Measurements from ENCODE around the gene MKX.

DNA sequence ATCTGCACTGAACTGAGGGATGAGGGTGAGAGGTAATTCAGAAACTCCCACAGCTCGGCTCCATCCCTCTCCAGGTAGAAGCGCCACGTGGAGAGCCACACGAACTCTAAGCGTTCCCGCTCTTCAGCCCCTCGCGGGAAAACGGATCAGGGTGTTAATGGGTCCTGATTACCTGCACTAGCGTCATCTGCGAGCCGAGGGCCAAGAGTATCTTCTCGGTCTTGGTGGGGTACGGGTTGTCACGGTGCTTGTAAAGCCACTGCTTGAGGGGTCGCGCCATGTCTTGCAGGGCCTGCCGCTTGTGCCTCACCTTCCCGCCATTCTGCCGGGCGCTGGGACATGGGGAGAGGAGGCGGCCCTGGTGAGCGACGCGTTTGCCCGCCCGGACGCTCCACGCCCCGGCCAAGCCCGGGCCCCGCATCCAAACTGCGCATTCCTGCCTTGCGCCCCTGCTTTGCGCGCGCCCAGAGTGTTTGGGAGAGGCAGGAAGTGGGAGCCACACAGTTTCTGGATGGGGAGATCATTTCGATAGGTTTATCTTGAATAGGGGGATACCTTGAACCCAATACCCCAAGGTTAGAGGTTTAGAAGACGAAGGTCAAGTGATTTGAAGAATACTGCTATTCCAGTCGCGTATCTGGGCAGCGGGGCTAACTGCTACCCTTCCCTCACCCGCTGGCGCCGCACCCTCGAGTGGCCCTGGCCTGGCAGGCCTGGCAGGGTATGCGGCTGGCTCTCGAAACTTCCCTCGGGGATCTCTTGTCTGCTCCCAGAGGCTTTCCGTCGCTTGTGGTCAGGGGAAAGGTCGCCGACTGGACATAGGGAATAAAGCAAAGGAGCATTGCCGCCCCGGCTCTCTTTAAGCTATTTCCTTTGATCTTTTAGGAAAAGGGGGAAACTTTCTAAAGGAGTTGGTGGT lies 4.2 kb downstream of the MKX start:
- TF ChIP-seq, protein P1, sequence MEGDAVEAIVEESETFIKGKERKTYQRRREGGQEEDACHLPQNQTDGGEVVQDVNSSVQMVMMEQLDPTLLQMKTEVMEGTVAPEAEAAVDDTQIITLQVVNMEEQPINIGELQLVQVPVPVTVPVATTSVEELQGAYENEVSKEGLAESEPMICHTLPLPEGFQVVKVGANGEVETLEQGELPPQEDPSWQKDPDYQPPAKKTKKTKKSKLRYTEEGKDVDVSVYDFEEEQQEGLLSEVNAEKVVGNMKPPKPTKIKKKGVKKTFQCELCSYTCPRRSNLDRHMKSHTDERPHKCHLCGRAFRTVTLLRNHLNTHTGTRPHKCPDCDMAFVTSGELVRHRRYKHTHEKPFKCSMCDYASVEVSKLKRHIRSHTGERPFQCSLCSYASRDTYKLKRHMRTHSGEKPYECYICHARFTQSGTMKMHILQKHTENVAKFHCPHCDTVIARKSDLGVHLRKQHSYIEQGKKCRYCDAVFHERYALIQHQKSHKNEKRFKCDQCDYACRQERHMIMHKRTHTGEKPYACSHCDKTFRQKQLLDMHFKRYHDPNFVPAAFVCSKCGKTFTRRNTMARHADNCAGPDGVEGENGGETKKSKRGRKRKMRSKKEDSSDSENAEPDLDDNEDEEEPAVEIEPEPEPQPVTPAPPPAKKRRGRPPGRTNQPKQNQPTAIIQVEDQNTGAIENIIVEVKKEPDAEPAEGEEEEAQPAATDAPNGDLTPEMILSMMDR (IDR thresholded peaks at IDR 0.05), result no peak
- no peak for TF ChIP-seq POLR2A (IDR thresholded peaks at IDR 0.05)
- TF ChIP-seq POLR2AphosphoS5 (IDR thresholded peaks at IDR 0.05), result no peak
